HEK293 (cell line): ENCODE data around the gene PKP4.
"Not testable (repeated sequence)": the region's sequence is repeated elsewhere in the genome, so short reads cannot be mapped to it uniquely, and the experiment has no call there.

Source experiments
- CTCF ChIA-PET: fragments of 350-600 bp; formaldehyde crosslinking; extraction: SDS; loops from one replicate; lab custom pipeline; 2021; ENCODE audit warnings: antibody characterized with exemption; lab: Yijun Ruan, JAX
- POLR2A ChIA-PET: fragments of 300-600 bp; formaldehyde crosslinking; extraction: SDS; loops from one replicate; lab custom pipeline; 2020; ENCODE audit warnings: antibody characterized with exemption, inconsistent platforms; lab: Yijun Ruan, JAX
- H3K27ac ChIP-seq: fragments of 200-500 bp; sonication (Bioruptor generic); 2 replicates; pipeline ENCODE4 v1.5.1; 2014; ENCODE audit warnings: low read depth, low read length, control low read depth, inconsistent platforms; ENCODE audit errors: extremely low read depth
- H3K36me3 ChIP-seq, 2 experiments: fragments of 200-500 bp in 1 of 2; sonication (Bioruptor generic) in 1 of 2; 1 replicate in 1 of 2; 2 replicates in 1 of 2; pipeline ENCODE4 v1.5.1; 2014 to 2017; ENCODE audit warnings: inconsistent platforms in 2 of 2, low read length in 2 of 2; ENCODE audit not compliant: control insufficient read depth in 2 of 2, insufficient read depth in 1 of 2
- H3K4me1 ChIP-seq: fragments of 200-500 bp; sonication (Bioruptor generic); 2 replicates; pipeline ENCODE4 v1.5.1; 2014; ENCODE audit warnings: mild to moderate bottlenecking, low read length, inconsistent platforms; ENCODE audit not compliant: control insufficient read depth, insufficient read depth
- H3K4me3 ChIP-seq: 2 replicates; pipeline ENCODE4 v1.5.1; 2011; ENCODE audit warnings: low read depth, mild to moderate bottlenecking, control low read depth, low read length, moderate library complexity
- H3K9me3 ChIP-seq: fragments of 200-500 bp; sonication (Bioruptor generic); 2 replicates; pipeline ENCODE4 v1.5.1; 2014; ENCODE audit warnings: low read depth, low read length, inconsistent platforms; ENCODE audit not compliant: control insufficient read depth, insufficient read depth
- EGR2 ChIP-seq: fragments of 450-650 bp; formaldehyde crosslinking; IDR thresholded peaks from 2 replicates; pipeline ENCODE4 v1.5.1; 2016; ENCODE audit warnings: low read depth, missing biosample characterization, missing genetic modification characterization
- GLIS1 ChIP-seq: fragments of 450-650 bp; formaldehyde crosslinking; IDR thresholded peaks from 2 replicates; pipeline ENCODE4 v1.5.1; 2016; ENCODE audit warnings: missing biosample characterization, missing genetic modification characterization
- MZF1 ChIP-seq: fragments of 450-650 bp; formaldehyde crosslinking; IDR thresholded peaks from 2 replicates; pipeline ENCODE4 v1.5.1; 2017; ENCODE audit warnings: missing biosample characterization, missing genetic modification characterization, borderline replicate concordance
- SP7 ChIP-seq: fragments of 450-650 bp; formaldehyde crosslinking; IDR thresholded peaks from 2 replicates; pipeline ENCODE4 v1.5.1; 2016; ENCODE audit warnings: missing biosample characterization, missing genetic modification characterization
- TRIM28 ChIP-seq: IDR thresholded peaks from 2 replicates; pipeline ENCODE4 v1.6.1; 2011; ENCODE audit warnings: low read length, control low read depth, borderline replicate concordance
- ZBTB11 ChIP-seq: fragments of 450-650 bp; formaldehyde crosslinking; conservative IDR thresholded peaks from 2 replicates; pipeline ENCODE4 v1.5.1; 2016; ENCODE audit warnings: low read depth, missing biosample characterization, missing genetic modification characterization
- ZBTB44 ChIP-seq: fragments of 450-650 bp; IDR thresholded peaks from 2 replicates; pipeline ENCODE4 v1.5.1; 2018; ENCODE audit warnings: missing biosample characterization, mild to moderate bottlenecking, missing genetic modification characterization
- ZNF18 ChIP-seq: fragments of 450-650 bp; formaldehyde crosslinking; IDR thresholded peaks from 2 replicates; pipeline ENCODE4 v1.5.1; 2016; ENCODE audit warnings: missing biosample characterization, missing genetic modification characterization
- ZNF248 ChIP-seq: fragments of 450-650 bp; formaldehyde crosslinking; IDR thresholded peaks from 2 replicates; pipeline ENCODE4 v1.5.1; 2017; ENCODE audit warnings: missing biosample characterization, missing genetic modification characterization
- ZNF280C ChIP-seq: fragments of 450-650 bp; formaldehyde crosslinking; IDR thresholded peaks from 2 replicates; pipeline ENCODE4 v1.5.1; 2016; ENCODE audit warnings: missing biosample characterization, missing genetic modification characterization
- ZNF350 ChIP-seq: fragments of 450-650 bp; formaldehyde crosslinking; IDR thresholded peaks from 2 replicates; pipeline ENCODE4 v1.5.0; 2017; ENCODE audit warnings: missing biosample characterization, mild to moderate bottlenecking, missing genetic modification characterization
- ZNF501 ChIP-seq: fragments of 450-650 bp; formaldehyde crosslinking; IDR thresholded peaks from 2 replicates; pipeline ENCODE4 v1.5.1; 2016; ENCODE audit warnings: missing biosample characterization, missing genetic modification characterization
- ZNF510 ChIP-seq: fragments of 450-650 bp; formaldehyde crosslinking; IDR thresholded peaks from 2 replicates; pipeline ENCODE4 v1.5.1; 2018; ENCODE audit warnings: mild to moderate bottlenecking, missing genetic modification characterization, missing biosample characterization; ENCODE audit not compliant: insufficient replicate concordance
- ZNF549 ChIP-seq: fragments of 450-650 bp; IDR thresholded peaks from 2 replicates; pipeline ENCODE4 v1.5.1; 2018; ENCODE audit warnings: missing biosample characterization, missing genetic modification characterization, mild to moderate bottlenecking, inconsistent platforms, moderate library complexity
- ZNF560 ChIP-seq: fragments of 450-650 bp; formaldehyde crosslinking; IDR thresholded peaks from 2 replicates; pipeline ENCODE4 v1.5.1; 2017; ENCODE audit warnings: missing biosample characterization, missing genetic modification characterization, borderline replicate concordance
- ZNF776 ChIP-seq: fragments of 450-650 bp; formaldehyde crosslinking; IDR thresholded peaks from 2 replicates; pipeline ENCODE4 v1.5.0; 2017; ENCODE audit warnings: missing biosample characterization, missing genetic modification characterization, borderline replicate concordance

Gene PKP4

GRCh38 chr2:158473719-158474392, 17.1 kb downstream of the PKP4 start:
- no peak overlapping the region for H3K27ac ChIP-seq
- no peak for TF ChIP-seq ZNF248 (tag by site-specific recombination)
- TF ChIP-seq ZBTB11: no peak
- no peak for TF ChIP-seq ZNF501 (tag by site-specific recombination)
- TF ChIP-seq ZNF18 (tag by site-specific recombination): no peak
- TF ChIP-seq EGR2 (tag by site-specific recombination): no peak
- no peak for TF ChIP-seq MZF1
- no peak for TF ChIP-seq SP7 (tag by site-specific recombination)
- no peak for TF ChIP-seq TRIM28
- TF ChIP-seq ZBTB44 (tag by site-specific recombination): no peak
- TF ChIP-seq ZNF776 (tag by site-specific recombination): no peak
- TF ChIP-seq ZNF549 (tag by site-specific recombination): no peak
- TF ChIP-seq ZNF280C (tag by site-specific recombination): no peak
- no peak for TF ChIP-seq ZNF560
- no peak for TF ChIP-seq ZNF510 (tag by site-specific recombination)
- no peak for TF ChIP-seq ZNF350 (tag by site-specific recombination)
- TF ChIP-seq, all 188 proteins: peak for 0
- POLR2A ChIA-PET: no interaction called here
- CTCF ChIA-PET: interaction anchor here (0.6 to 2.7 kb wide), 9 partner anchors 11 to 440 kb away, joined by 3 to 7 read pairs (median 3); no protein-coding TSS in a partner anchor
- H3K4me1 ChIP-seq: peaks cover 9% of the 10 kb centered on the region
- no peaks in the 10 kb centered on the region for H3K9me3 ChIP-seq
- no peak overlapping the region for H3K4me3 ChIP-seq
- H3K36me3 ChIP-seq: no peaks in the 10 kb centered on the region

- CTCF ChIA-PET: interaction anchor here (0.7 to 2.7 kb wide), 6 partner anchors 12 to 440 kb away, joined by 3 to 7 read pairs (median 4); no protein-coding TSS in a partner anchor
- H3K36me3 ChIP-seq, H3K9me3 ChIP-seq, H3K4me1 ChIP-seq, H3K27ac ChIP-seq, H3K4me3 ChIP-seq, POLR2A ChIA-PET: not testable (repeated sequence)
- TF ChIP-seq GLIS1: peak; percentile 93
Observed at GRCh38 chr2:158474526-158475011, 17.8 kb downstream of the PKP4 start.
